T-helper 17 cell (primary cell): Measurements from ENCODE around the gene PARL. TPM values are rescaled to one million over a fixed set of nuclear protein-coding genes. Genes with fewer than 3 reads are reported as not detected.

ENCODE experiments used
- ATAC-seq: fragments of 150-1000 bp; cut with Tn5 transposase; 2 replicates; pipeline ENCODE4 v1.10.0; 2021; ENCODE audit warnings: mild to moderate bottlenecking, moderate library complexity
- DNase-seq, 3 donors: peaks; one replicate each; pipeline versions ENCODE4 v3.0.0 to v3.0.0-alpha.2; 2020 to 2021
- H3K9me3 ChIP-seq: one replicate; pipeline ENCODE4 v1.7.0; 2013; ENCODE audit warnings: low read length, mild to moderate bottlenecking; ENCODE audit not compliant: control insufficient read depth, poor library complexity, severe bottlenecking
- H3K27ac Mint-ChIP-seq: one replicate; pipeline ENCODE4 v1.8.0; 2022; ENCODE audit warnings: mild to moderate bottlenecking, moderate library complexity, mixed read lengths
- H3K27me3 Mint-ChIP-seq: one replicate; pipeline ENCODE4 v1.8.0; 2022; ENCODE audit warnings: mixed read lengths
- H3K36me3 Mint-ChIP-seq: one replicate; pipeline ENCODE4 v1.8.0; 2022; ENCODE audit warnings: low read depth, mixed read lengths
- H3K4me1 Mint-ChIP-seq: one replicate; pipeline ENCODE4 v1.8.0; 2022; ENCODE audit warnings: mild to moderate bottlenecking, mixed read lengths
- H3K4me3 Mint-ChIP-seq: one replicate; pipeline ENCODE4 v1.8.0; 2022; ENCODE audit warnings: mild to moderate bottlenecking, moderate library complexity, mixed read lengths
- total RNA-seq, 4 donors: library from RNA in 2 of 4; stranded (reverse) in 2 of 4; gene quantifications; one replicate each; pipeline ENCODE4 v1.2.3 and lab custom pipeline; 2022 to 2026

Gene PARL
- 10 to 100 TPM; 36.6 to 38.3 TPM for total RNA-seq
- 2.4 to 5.9 reads per million in 2 donors for total RNA-seq (lab: John Stamatoyannopoulos, UW)

- H3K4me1 Mint-ChIP-seq: peaks cover 27% of the 10 kb centered on the region
- DNase-seq (peak; percentile 91 to 97 (median 95)), ATAC-seq (peak; percentile 100)
- peaks cover 5% of the 10 kb centered on the region for H3K27me3 Mint-ChIP-seq
- H3K9me3 ChIP-seq: no peaks in the 10 kb centered on the region
- H3K4me3 Mint-ChIP-seq: peak within 1 kb of the TSS; percentile 95
- peaks cover 2% of the 10 kb centered on the region for H3K36me3 Mint-ChIP-seq
- peak within 1 kb of the TSS; percentile 94 for H3K27ac Mint-ChIP-seq
Observed at GRCh38 chr3:183884427-183885296, at the start of gene PARL. Gene PARL, minus strand, starts transcription at chr3:183884880. Its CDS starts 34 bp downstream, at chr3:183884846.

- no peaks in the 10 kb centered on the region for H3K9me3 ChIP-seq
- Mint-ChIP-seq H3K4me3 (no peak overlapping the region), H3K27me3 (no peaks in the 10 kb centered on the region), H3K27ac (no peak overlapping the region), H3K4me1 (peaks cover 2% of the 10 kb centered on the region), H3K36me3 (peaks cover 4% of the 10 kb centered on the region)
- ATAC-seq (no peak), DNase-seq (no peak)
Observed at GRCh38 chr3:183933160-183933559, 48.5 kb upstream of the PARL start.

- Mint-ChIP-seq H3K4me3 (no peak overlapping the region), H3K36me3 (peaks cover 4% of the 10 kb centered on the region), H3K4me1 (peaks cover 2% of the 10 kb centered on the region), H3K27ac (no peak overlapping the region), H3K27me3 (no peaks in the 10 kb centered on the region)
- no peaks in the 10 kb centered on the region for H3K9me3 ChIP-seq
- no peak for ATAC-seq
- DNase-seq: no peak
Observed at GRCh38 chr3:183931881-183932280, 47.2 kb upstream of the PARL start.

- Mint-ChIP-seq H3K36me3 (peaks cover 4% of the 10 kb centered on the region), H3K4me3 (no peak overlapping the region), H3K27ac (no peak overlapping the region), H3K4me1 (peaks cover 2% of the 10 kb centered on the region), H3K27me3 (no peaks in the 10 kb centered on the region)
- DNase-seq (no peak), ATAC-seq (no peak)
- H3K9me3 ChIP-seq: no peaks in the 10 kb centered on the region
Observed at GRCh38 chr3:183930086-183930485, 45.4 kb upstream of the PARL start.

GRCh38 chr3:183927059-183927458 lies 42.4 kb upstream of the PARL start:
- Mint-ChIP-seq H3K27ac (peak overlapping the region; percentile 14), H3K36me3 (peaks cover 9% of the 10 kb centered on the region), H3K4me3 (no peak overlapping the region), H3K27me3 (no peaks in the 10 kb centered on the region), H3K4me1 (peaks cover 4% of the 10 kb centered on the region)
- DNase-seq (no peak), ATAC-seq (no peak)
- no peaks in the 10 kb centered on the region for H3K9me3 ChIP-seq

GRCh38 chr3:183924956-183925355 lies 40.3 kb upstream of the PARL start:
- H3K27ac Mint-ChIP-seq: no peak overlapping the region
- DNase-seq (no peak), ATAC-seq (no peak)
- no peak overlapping the region for H3K4me3 Mint-ChIP-seq
- H3K36me3 Mint-ChIP-seq: peaks cover 8% of the 10 kb centered on the region
- H3K9me3 ChIP-seq: no peaks in the 10 kb centered on the region
- no peaks in the 10 kb centered on the region for H3K27me3 Mint-ChIP-seq
- H3K4me1 Mint-ChIP-seq: peaks cover 4% of the 10 kb centered on the region

GRCh38 chr3:183924543-183924942 lies 39.9 kb upstream of the PARL start:
- Mint-ChIP-seq H3K36me3 (peaks cover 8% of the 10 kb centered on the region), H3K27ac (no peak overlapping the region), H3K4me1 (peaks cover 4% of the 10 kb centered on the region), H3K27me3 (no peaks in the 10 kb centered on the region), H3K4me3 (no peak overlapping the region)
- DNase-seq: no peak
- H3K9me3 ChIP-seq: no peaks in the 10 kb centered on the region
- no peak for ATAC-seq

- Mint-ChIP-seq H3K4me3 (no peak overlapping the region), H3K36me3 (peaks cover 8% of the 10 kb centered on the region), H3K27me3 (no peaks in the 10 kb centered on the region), H3K27ac (no peak overlapping the region), H3K4me1 (peaks cover 4% of the 10 kb centered on the region)
- H3K9me3 ChIP-seq: no peaks in the 10 kb centered on the region
- DNase-seq (no peak), ATAC-seq (no peak)
Observed at GRCh38 chr3:183922421-183922820, 37.7 kb upstream of the PARL start.

- ATAC-seq: no peak
- DNase-seq: no peak
- peaks cover 8% of the 10 kb centered on the region for H3K36me3 Mint-ChIP-seq
Observed at GRCh38 chr3:183921096-183921495, 36.4 kb upstream of the PARL start.

GRCh38 chr3:183920416-183920815 lies 35.7 kb upstream of the PARL start:
- Mint-ChIP-seq H3K4me1 (peaks cover 4% of the 10 kb centered on the region), H3K27me3 (no peaks in the 10 kb centered on the region), H3K4me3 (no peak overlapping the region), H3K27ac (no peak overlapping the region), H3K36me3 (peaks cover 8% of the 10 kb centered on the region)
- ATAC-seq: no peak
- H3K9me3 ChIP-seq: no peaks in the 10 kb centered on the region
- no peak for DNase-seq

More at GRCh38 chr3:183921096-183921495, 36.4 kb upstream of the PARL start:
- peaks cover 4% of the 10 kb centered on the region for H3K4me1 Mint-ChIP-seq
- no peak overlapping the region for H3K27ac Mint-ChIP-seq
- H3K27me3 Mint-ChIP-seq: no peaks in the 10 kb centered on the region
- H3K9me3 ChIP-seq: no peaks in the 10 kb centered on the region
- H3K4me3 Mint-ChIP-seq: no peak overlapping the region

- Mint-ChIP-seq H3K4me1 (no peaks in the 10 kb centered on the region), H3K27ac (no peak overlapping the region), H3K27me3 (no peaks in the 10 kb centered on the region), H3K4me3 (no peak overlapping the region), H3K36me3 (no peaks in the 10 kb centered on the region)
- DNase-seq (no peak), ATAC-seq (no peak)
- H3K9me3 ChIP-seq: no peaks in the 10 kb centered on the region
Observed at GRCh38 chr3:183918178-183918577, 33.5 kb upstream of the PARL start.

- H3K27me3 Mint-ChIP-seq: no peaks in the 10 kb centered on the region
- H3K4me3 Mint-ChIP-seq: no peak overlapping the region
- ATAC-seq (no peak), DNase-seq (no peak)
- no peaks in the 10 kb centered on the region for H3K36me3 Mint-ChIP-seq
- no peaks in the 10 kb centered on the region for H3K9me3 ChIP-seq
- no peaks in the 10 kb centered on the region for H3K4me1 Mint-ChIP-seq
- peak overlapping the region; percentile 54 for H3K27ac Mint-ChIP-seq
Observed at GRCh38 chr3:183917776-183918175, 33.1 kb upstream of the PARL start.

- Mint-ChIP-seq H3K4me1 (peaks cover 4% of the 10 kb centered on the region), H3K27me3 (peaks cover 8% of the 10 kb centered on the region), H3K36me3 (no peaks in the 10 kb centered on the region), H3K4me3 (no peak overlapping the region), H3K27ac (no peak overlapping the region)
- no peak for DNase-seq
- no peak for ATAC-seq
- H3K9me3 ChIP-seq: no peaks in the 10 kb centered on the region
Observed at GRCh38 chr3:183914856-183915255, 30.2 kb upstream of the PARL start.

GRCh38 chr3:183913580-183913920 lies 28.9 kb upstream of the PARL start:
- H3K36me3 Mint-ChIP-seq: no peaks in the 10 kb centered on the region
- no peak overlapping the region for H3K4me3 Mint-ChIP-seq
- H3K4me1 Mint-ChIP-seq: peaks cover 4% of the 10 kb centered on the region
- peak overlapping the region; percentile 75 for H3K27ac Mint-ChIP-seq
- H3K27me3 Mint-ChIP-seq: peaks cover 8% of the 10 kb centered on the region
- no peak for DNase-seq
- no peak for ATAC-seq
- H3K9me3 ChIP-seq: no peaks in the 10 kb centered on the region
